NCI-H2107 treated with DMSO at 0.1 percent for 48 hours (cell line): ENCODE data around the gene NT5C3A.
A peak's percentile ranks its signal among the peaks of the same experiment; 100 is the strongest.
"Not testable (repeated sequence)": the region's sequence is repeated elsewhere in the genome, so short reads cannot be mapped to it uniquely, and the experiment has no call there.

Experiments used
- DNase-seq: peaks from one replicate; lab custom pipeline; 2025; ENCODE audit not compliant: unreplicated experiment; lab: John Stamatoyannopoulos, UW

The NT5C3A gene

GRCh38 chr7:32979902-32980301, 82.7 kb downstream of the NT5C3A start:
- not testable (repeated sequence) for DNase-seq

GRCh38 chr7:32979246-32979645, 83.3 kb downstream of the NT5C3A start:
- DNase-seq: not testable (repeated sequence)

GRCh38 chr7:32977159-32977558, 85.4 kb downstream of the NT5C3A start:
- not testable (repeated sequence) for DNase-seq

- DNase-seq: not testable (repeated sequence)
Observed at GRCh38 chr7:32971967-32972366, 90.6 kb downstream of the NT5C3A start.

- not testable (repeated sequence) for DNase-seq
Observed at GRCh38 chr7:32967268-32967582, 95.4 kb downstream of the NT5C3A start.

GRCh38 chr7:32966489-32967267, 95.9 kb downstream of the NT5C3A start:
- not testable (repeated sequence) for DNase-seq

GRCh38 chr7:32964461-32965159, 98.0 kb downstream of the NT5C3A start:
- DNase-seq: peak; percentile 15
